Activated CD4-positive, alpha-beta T cell treated with anti-CD3 and anti-CD28 coated beads, Interleukin-2, amount 50 U/mL, for 48 hours (primary cell): ENCODE results near the gene IL1RL1.

Source experiments
- DNase-seq, 2 experiments: peaks; one replicate each; pipeline ENCODE4 v3.0.0-alpha.2; 2020

The IL1RL1 gene

GRCh38 chr2:102294802-102295489 lies 16.4 kb upstream of the IL1RL1 start:
- no peak for DNase-seq

- DNase-seq = no peak
These were observed 15.8 kb upstream of the IL1RL1 start for GRCh38 chr2:102295566-102295965.

- no peak for DNase-seq
These were observed 14.9 kb upstream of the IL1RL1 start for GRCh38 chr2:102296449-102296848.

DNA sequence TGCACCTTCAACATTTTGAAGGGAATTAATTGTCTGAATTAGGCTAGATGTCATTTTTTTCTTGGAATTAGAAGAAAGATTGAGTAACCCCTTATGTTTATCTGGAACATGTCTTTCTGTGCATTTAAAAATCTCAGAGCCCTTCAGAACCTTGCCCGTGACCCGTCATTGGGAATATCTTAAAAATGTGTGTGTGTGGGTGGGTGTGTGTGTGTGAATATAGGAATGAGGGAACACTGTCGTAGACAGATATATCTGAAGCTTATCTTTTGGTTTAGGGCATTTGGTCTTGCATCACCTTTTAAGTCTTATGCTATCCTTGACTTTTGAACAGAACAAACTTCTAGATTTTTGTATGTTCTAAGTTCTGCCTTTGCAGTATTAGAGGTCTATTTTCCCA lies 13.5 kb upstream of the IL1RL1 start:
- DNase-seq = no peak

GRCh38 chr2:102301867-102302362 lies 9.4 kb upstream of the IL1RL1 start:
- DNase-seq = peak; percentile 43 to 64

DNA sequence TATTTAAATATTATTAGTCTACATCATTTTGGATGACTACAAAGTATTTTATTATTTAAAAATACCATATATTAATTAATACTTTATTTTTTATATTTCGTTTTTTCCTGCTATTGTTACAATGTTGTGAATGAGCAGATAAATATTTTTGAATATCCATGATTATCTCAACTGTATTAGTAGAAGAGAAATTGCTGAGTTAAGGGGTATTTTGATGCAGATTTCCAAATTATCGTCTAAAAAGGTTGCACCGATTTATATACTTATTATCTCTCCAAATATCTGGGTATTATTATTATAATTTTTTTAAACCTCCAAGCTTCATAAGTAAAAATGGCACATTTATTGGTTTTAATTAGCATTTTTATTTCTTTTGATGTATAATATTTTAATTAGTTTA lies 8.9 kb upstream of the IL1RL1 start:
- DNase-seq = no peak

DNA sequence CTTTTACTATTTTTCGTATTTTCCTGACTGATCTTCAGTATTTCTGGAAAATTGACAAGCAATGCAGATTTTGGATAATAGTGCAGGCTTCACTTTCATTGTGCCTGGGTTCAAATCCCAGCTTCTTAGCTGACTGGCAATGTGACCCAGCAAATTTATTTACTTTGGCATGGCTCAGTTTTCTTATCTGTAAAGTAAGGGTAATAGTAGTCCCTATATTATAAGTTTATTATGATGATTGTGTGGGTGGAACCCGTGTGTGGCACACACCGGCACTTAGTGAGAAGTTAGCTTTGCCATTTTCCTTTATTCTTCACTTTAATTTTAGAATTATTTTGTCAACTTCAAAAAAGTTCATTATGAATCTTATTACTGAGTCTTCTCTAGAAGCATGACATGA lies 7.8 kb upstream of the IL1RL1 start:
- no peak for DNase-seq

GRCh38 chr2:102304268-102304667 lies 7.1 kb upstream of the IL1RL1 start:
- DNase-seq = no peak

DNA sequence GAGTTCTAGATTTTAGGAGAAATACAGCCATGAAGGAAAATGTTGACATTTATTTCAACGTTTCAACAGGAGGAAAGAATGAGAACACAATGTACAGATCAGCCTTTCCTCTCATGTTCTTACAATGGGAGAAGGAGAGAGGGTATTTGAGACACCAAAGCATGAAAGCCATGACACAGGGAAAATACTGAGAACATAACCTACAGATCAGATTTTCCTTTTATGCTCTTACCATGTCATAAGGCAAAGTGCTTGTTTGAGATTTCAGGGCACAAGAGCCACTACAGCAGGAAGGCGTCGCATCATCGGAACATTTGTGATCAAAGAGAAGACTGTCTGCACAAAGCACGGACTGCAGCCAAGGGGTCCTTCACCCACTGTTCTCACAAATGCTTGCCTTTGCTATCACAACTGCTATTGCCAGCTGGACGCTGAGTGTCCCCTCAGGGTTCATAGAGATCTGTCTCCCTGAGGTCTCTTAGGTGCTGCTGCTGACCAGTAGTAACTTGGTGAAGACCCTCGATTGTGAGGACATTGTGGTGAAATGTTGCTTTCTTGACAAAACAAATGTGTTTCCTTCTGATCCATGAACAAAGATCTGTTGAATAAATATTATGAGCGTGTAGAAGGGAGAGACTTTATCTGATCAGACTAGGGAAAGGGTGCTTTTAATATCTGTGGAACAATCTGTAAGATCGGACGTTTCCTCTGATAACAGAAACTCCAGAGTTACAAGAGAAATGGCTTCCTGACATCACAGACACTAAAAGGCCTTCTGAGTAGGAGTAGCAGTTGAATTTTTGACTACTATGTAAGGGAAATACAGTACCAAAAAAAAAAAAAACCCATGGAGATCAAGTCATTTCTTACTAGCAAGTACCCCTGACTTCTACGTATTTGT lies 6.4 kb upstream of the IL1RL1 start:
- DNase-seq = peak; percentile 39 to 53

DNA sequence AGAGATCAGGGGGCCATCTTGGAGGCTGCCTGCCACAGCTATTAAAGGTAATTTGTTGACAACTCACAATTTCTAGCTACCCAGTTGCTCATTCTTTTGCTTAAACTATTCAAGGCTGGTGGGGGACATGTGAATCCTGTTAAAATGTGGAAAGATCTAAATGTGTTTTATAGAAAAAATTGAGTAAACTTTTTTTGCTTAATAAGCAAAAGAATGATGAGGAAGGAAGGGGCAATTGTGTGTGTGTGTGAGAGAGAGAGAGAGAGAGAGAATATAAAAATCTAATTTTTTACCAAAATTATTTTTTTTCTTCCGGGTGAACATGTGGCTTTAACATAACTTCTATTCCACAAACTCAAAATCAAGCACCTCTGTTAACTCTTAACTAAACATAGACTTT lies 5.2 kb upstream of the IL1RL1 start:
- DNase-seq = no peak

- DNase-seq = no peak
These were observed 1.7 kb downstream of the IL1RL1 start for GRCh38 chr2:102313025-102313424.

- DNase-seq = no peak
These were observed 2.1 kb downstream of the IL1RL1 start for GRCh38 chr2:102313471-102313870.

- DNase-seq = no peak
These were observed 2.6 kb downstream of the IL1RL1 start for GRCh38 chr2:102313950-102314349.

GRCh38 chr2:102315921-102316320 lies 4.6 kb downstream of the IL1RL1 start:
- no peak for DNase-seq

DNA sequence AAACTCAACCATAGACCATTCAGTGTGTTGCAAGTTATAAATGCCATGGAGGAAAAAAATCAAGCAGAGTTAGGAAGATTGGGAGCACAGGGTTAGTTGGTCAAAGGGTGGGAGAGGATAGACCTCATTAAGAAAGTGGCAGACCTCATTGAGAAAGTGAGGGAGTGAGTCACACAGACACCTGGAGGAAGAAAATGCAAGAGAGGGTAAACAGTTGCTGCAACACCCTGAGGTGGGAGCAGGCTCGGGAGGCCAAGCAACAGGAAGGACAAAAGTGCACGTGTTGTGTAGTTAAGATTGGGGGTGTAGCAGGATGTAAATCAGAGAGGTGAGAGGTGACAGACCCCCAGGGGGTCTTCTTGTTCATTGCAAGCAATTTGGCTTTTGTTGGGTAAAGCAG lies 6.4 kb downstream of the IL1RL1 start:
- DNase-seq = no peak

DNA sequence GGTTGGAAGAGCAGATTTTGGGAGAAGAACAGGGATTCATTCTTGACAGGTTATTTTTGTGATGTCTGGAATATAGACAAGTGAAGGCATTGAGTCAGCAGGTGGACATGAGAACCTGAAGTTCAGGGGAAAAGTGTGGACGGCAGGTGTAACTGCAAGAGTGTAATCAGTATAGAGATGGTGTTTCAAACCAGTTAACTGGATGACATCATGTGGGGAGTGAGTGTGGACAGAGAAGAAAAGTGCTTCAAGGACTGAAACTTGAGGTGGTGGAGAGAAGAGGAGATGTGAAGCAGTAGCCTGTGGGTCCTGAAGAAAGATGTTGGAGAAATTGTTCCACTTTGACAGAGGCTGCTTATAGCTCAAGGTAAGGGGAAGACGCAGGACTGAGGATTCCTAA lies 7.1 kb downstream of the IL1RL1 start:
- no peak for DNase-seq

DNA sequence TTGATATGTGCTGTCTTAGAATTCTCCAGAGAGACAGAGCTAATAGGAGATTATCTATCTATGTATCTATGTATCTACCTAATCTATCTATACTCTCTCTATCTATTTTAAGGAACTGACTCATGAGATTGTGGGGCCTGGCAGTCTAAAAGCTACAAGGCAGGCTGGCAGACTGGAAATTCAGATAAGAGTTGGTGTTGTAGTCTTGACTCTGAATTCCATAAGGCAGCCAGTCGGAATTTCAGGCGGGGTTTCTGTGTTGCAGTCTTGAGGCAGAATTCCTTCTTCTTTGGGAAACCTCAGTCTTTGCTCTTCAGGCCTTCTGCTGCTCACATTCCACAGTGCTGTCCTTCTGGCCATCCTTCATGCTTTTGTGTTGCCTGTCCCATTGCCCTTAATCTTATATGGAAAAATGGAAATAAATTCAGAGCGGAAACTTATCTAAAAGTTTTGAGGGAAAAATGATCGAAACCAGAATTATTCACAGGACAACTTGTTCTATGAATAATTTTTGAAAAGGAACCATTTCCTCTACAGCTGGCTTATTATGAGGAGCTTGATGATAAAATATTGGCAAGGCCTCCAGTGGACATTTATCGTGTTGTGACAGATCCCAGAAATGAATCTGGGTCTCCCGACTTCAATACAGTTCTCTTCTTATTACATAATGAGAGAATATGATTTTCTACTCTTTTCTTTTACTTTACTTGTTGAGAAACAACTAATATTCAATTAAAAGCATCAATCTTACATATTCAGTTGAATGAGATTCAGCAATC lies 10.8 kb downstream of the IL1RL1 start:
- DNase-seq = no peak

DNA sequence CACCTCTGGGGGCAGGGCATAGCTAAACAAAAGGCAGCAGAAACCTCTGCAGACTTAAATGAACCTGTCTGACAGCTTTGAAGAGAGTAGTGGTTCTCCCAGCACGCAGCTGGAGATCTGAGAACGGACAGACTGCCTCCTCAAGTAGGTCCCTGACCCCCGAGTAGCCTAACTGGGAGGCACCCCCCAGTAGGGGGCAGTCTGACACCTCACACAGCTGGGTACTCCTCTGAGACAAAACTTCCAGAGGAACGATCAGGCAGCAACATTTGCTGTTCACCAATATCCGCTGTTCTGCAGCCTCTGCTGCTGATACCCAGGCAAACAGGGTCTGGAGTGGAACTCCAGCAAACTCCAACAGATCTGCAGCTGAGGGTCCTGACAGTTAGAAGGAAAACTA lies 13.6 kb downstream of the IL1RL1 start:
- peak; percentile 21 to 39 for DNase-seq

- DNase-seq = no peak
These were observed 20.1 kb downstream of the IL1RL1 start for GRCh38 chr2:102331311-102331980.

DNA sequence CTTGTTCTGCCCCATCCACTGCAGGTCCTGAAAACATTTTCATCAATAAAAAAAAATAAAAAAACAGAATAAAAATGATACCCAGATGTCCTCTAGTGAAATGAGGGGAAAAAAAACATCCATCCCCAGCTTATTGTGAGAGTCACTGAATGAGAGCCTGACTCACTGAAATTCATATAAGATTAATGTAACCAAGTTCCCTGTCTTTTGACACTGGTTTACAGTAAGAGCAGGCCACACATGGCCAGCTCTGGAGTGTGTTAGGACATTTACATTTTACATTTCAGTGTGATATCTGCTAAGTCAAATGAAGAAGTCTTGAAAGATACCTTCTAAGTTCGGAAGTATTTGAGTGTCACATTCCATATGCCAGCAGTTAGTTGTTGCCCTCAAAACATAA lies 23.1 kb downstream of the IL1RL1 start:
- DNase-seq = no peak

GRCh38 chr2:102335871-102336366 lies 24.6 kb downstream of the IL1RL1 start:
- no peak for DNase-seq

DNA sequence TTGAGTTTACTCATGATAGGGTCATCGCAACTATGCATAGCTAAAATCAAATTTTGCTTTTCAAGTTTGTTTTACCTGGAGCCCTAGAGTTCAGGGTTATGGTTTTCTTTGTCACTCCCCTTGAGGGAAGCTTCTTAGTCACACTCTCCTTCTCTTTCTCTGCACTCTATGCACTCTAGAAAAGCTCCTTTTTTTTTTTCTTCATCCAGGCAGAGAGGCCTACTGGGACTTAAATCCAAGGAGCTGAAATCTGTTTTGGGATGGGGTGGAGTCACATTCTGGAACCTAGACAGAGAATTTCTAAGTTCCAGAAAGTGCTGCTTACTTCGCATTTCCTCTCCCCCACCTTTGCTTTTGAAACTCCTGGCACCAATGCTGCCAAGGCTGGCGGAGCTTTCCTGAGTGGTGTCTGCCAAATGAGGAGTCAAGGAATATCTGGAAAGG lies 25.2 kb downstream of the IL1RL1 start:
- DNase-seq = no peak

DNA sequence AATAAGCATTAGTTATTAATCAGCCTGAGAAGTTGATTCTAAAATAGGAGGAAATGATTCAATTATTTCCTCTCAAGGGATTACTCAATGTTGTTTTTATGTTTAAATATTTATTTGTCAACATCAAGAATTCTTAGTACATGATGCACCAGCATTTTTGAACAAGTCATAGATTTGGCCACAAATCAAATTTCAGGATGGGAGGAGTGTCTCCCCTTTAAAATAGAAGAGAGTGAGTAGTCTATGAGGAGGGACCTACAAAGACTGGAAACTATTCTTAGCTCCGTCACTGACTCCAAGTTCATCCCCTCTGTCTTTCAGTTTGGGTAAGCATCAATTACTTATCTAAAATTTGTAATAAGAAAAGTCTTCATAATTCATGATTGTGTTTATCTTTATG lies 25.6 kb downstream of the IL1RL1 start:
- no peak for DNase-seq
